GM23338 (cell line): ENCODE results near the gene TNS4. TPM values are rescaled to one million over a fixed set of nuclear protein-coding genes. Genes with fewer than 3 reads are reported as not detected.

ENCODE experiments used
- ATAC-seq: fragments of 200-7000 bp; cut with Tn5 transposase; 3 replicates; pipeline ENCODE4 v1.9.1; 2020
- DNase-seq: peaks from one replicate; pipeline ENCODE4 v3.0.0-alpha.2; 2015; ENCODE audit warnings: low spot score
- H2AFZ ChIP-seq: fragments of 200-600 bp; sonication (generic); 2 replicates; pipeline ENCODE4 v1.8.0; 2016; ENCODE audit warnings: antibody characterized with exemption, mild to moderate bottlenecking, moderate library complexity
- H3F3A ChIP-seq: fragments of 200-600 bp; sonication (generic); replicated peaks from 2 replicates; pipeline ENCODE4 v1.8.0; 2017; ENCODE audit warnings: antibody characterized with exemption, mixed run types, low read depth
- H3K27ac ChIP-seq: fragments of 200-600 bp; sonication (generic); 2 replicates; pipeline ENCODE4 v1.6.1; 2016; ENCODE audit warnings: low read depth
- H3K27me3 ChIP-seq: fragments of 200-600 bp; sonication (generic); 2 replicates; pipeline ENCODE4 v1.8.0; 2016; ENCODE audit warnings: mild to moderate bottlenecking, mixed run types, moderate library complexity; ENCODE audit not compliant: insufficient read depth
- H3K36me3 ChIP-seq: fragments of 200-600 bp; sonication (generic); 2 replicates; pipeline ENCODE4 v1.8.0; 2016; ENCODE audit warnings: mild to moderate bottlenecking; ENCODE audit not compliant: insufficient read depth
- H3K4me1 ChIP-seq: fragments of 200-600 bp; sonication (generic); 2 replicates; pipeline ENCODE4 v1.8.0; 2016; ENCODE audit warnings: mild to moderate bottlenecking, moderate library complexity; ENCODE audit not compliant: insufficient read depth
- H3K4me2 ChIP-seq: fragments of 200-600 bp; sonication (generic); 2 replicates; pipeline ENCODE4 v1.7.1; 2017; ENCODE audit warnings: mixed run types
- H3K4me3 ChIP-seq: fragments of 200-600 bp; sonication (generic); 2 replicates; pipeline ENCODE4 v1.6.1; 2016; ENCODE audit warnings: mixed run types
- H3K79me2 ChIP-seq: fragments of 200-600 bp; sonication (generic); replicated peaks from 2 replicates; pipeline ENCODE4 v1.8.0; 2017; ENCODE audit warnings: mild to moderate bottlenecking; ENCODE audit not compliant: insufficient read depth
- H3K9me2 ChIP-seq: fragments of 200-600 bp; sonication (generic); 2 replicates; pipeline ENCODE4 v1.8.0; 2017; ENCODE audit not compliant: insufficient read depth
- H4K20me1 ChIP-seq: fragments of 200-600 bp; sonication (generic); replicated peaks from 2 replicates; pipeline ENCODE4 v1.8.0; 2017; ENCODE audit warnings: mild to moderate bottlenecking; ENCODE audit not compliant: insufficient read depth
- H3K27ac Mint-ChIP-seq: 2 replicates; pipeline ENCODE4 v1.8.0; 2020; ENCODE audit warnings: inconsistent platforms, mild to moderate bottlenecking, moderate library complexity, mixed read lengths
- H3K27me3 Mint-ChIP-seq: 3 replicates; pipeline ENCODE4 v1.8.0; 2022; ENCODE audit warnings: low read depth, mild to moderate bottlenecking, moderate library complexity, mixed read lengths, inconsistent platforms; ENCODE audit not compliant: insufficient read depth, poor library complexity
- H3K36me3 Mint-ChIP-seq: 3 replicates; pipeline ENCODE4 v1.8.0; 2021; ENCODE audit warnings: low read depth, mild to moderate bottlenecking, inconsistent platforms, moderate library complexity, mixed read lengths
- H3K4me1 Mint-ChIP-seq: 3 replicates; pipeline ENCODE4 v1.8.0; 2020; ENCODE audit warnings: mild to moderate bottlenecking, inconsistent platforms, mixed read lengths
- H3K4me3 Mint-ChIP-seq: 3 replicates; pipeline ENCODE4 v1.8.0; 2021; ENCODE audit warnings: moderate library complexity, mild to moderate bottlenecking, inconsistent platforms, mixed read lengths
- H3K9me3 Mint-ChIP-seq: 3 replicates; pipeline ENCODE4 v1.8.0; 2020; ENCODE audit warnings: moderate library complexity, mild to moderate bottlenecking, inconsistent platforms, mixed read lengths
- CTCF ChIP-seq, 2 experiments: fragments of 200-600 bp in 1 of 2; sonication (generic) in 1 of 2; conservative IDR thresholded peaks; 2 replicates each; pipeline versions ENCODE4 v1.5.1 to v1.6.1; 2016 to 2017; ENCODE audit warnings: antibody characterized with exemption in 2 of 2, low read depth in 2 of 2, mild to moderate bottlenecking in 2 of 2, moderate library complexity in 1 of 2
- ETS1 ChIP-seq: IDR thresholded peaks from 2 replicates; pipeline ENCODE4 v1.6.1; 2016; ENCODE audit warnings: antibody characterized with exemption
- EZH2phosphoT487 ChIP-seq: fragments of 200-600 bp; sonication (generic); IDR thresholded peaks from one replicate; pipeline ENCODE4 v1.8.1; 2018; ENCODE audit warnings: antibody characterized with exemption; ENCODE audit not compliant: unreplicated experiment
- NANOG ChIP-seq: IDR thresholded peaks from 2 replicates; pipeline ENCODE4 v1.6.1; 2016; ENCODE audit warnings: antibody characterized with exemption, borderline replicate concordance
- POLR2AphosphoS5 ChIP-seq: IDR thresholded peaks from 2 replicates; pipeline ENCODE4 v1.6.1; 2016; ENCODE audit warnings: antibody characterized with exemption, low read depth
- REST ChIP-seq: IDR thresholded peaks from one replicate; pipeline ENCODE4 v1.6.1; 2018; ENCODE audit warnings: antibody characterized with exemption; ENCODE audit not compliant: unreplicated experiment
- ZNF114 ChIP-seq: fragments of 250-450 bp; sonication (Bioruptor Pico); IDR thresholded peaks from 2 replicates; pipeline ENCODE4 v1.5.0; 2020; ENCODE audit warnings: mild to moderate bottlenecking, moderate library complexity
- ZNF331 ChIP-seq: fragments of 250-450 bp; sonication (Bioruptor Pico); IDR thresholded peaks from 2 replicates; pipeline ENCODE4 v1.5.0; 2020; ENCODE audit warnings: low read depth, mild to moderate bottlenecking, moderate library complexity
- ZNF462 ChIP-seq: fragments of 250-450 bp; sonication (Bioruptor Pico); IDR thresholded peaks from 2 replicates; pipeline ENCODE4 v1.5.0; 2020; ENCODE audit warnings: mild to moderate bottlenecking, moderate library complexity
- polyA plus RNA-seq: library from polyadenylated mRNA; unstranded; fragments of >200 nt; fragmentation: Nextera tagmentation; extraction: Ambion mirVana; gene quantifications from 2 replicates; pipeline ENCODE4 v1.2.1, GENCODE V29; 2016
- total RNA-seq: library from RNA; depleted of rRNA; stranded (reverse); fragments of >200 nt; shearing (Covaris generic); gene quantifications from 2 replicates; pipeline ENCODE4 v1.2.3, GENCODE V29; 2014

TNS4 gene
- total and polyA plus RNA-seq, 2 experiments from 2014 or later: 0.31 to 4.9 TPM

GRCh38 chr17:40468560-40468959 is 32.9 kb downstream of the TNS4 start:
- Histone ChIP-seq H4K20me1 (no peaks in the 10 kb centered on the region), H2AFZ (no peak overlapping the region), H3K4me2 (no peak overlapping the region), H3K4me3 (no peak overlapping the region), H3K36me3 (no peaks in the 10 kb centered on the region), H3K4me1 (peaks cover 18% of the 10 kb centered on the region), H3K27me3 (no peaks in the 10 kb centered on the region), H3K27ac (no peak overlapping the region), H3K9me2 (no peaks in the 10 kb centered on the region), H3F3A (0 out of 2 replicates have a peak, but pooled peaks cover 6% of the 10 kb centered on the region), H3K79me2 (no peaks in the 10 kb centered on the region)
- peaks cover 28% of the 10 kb centered on the region for H3K27me3 Mint-ChIP-seq
- H3K27ac Mint-ChIP-seq: no peak overlapping the region
- peaks cover 27% of the 10 kb centered on the region for H3K9me3 Mint-ChIP-seq
- DNase-seq: no peak
- H3K36me3 Mint-ChIP-seq: peaks cover 22% of the 10 kb centered on the region
- no peak for ATAC-seq
- no peak overlapping the region for H3K4me3 Mint-ChIP-seq
- peaks cover 25% of the 10 kb centered on the region for H3K4me1 Mint-ChIP-seq
- TF ChIP-seq POLR2AphosphoS5: no peak
- no peak for TF ChIP-seq CTCF (conservative IDR thresholded peaks at IDR 0.05; ENCODE audit: low read depth in 2 of 2)
- no peak for TF ChIP-seq ZNF462 (CRISPR knock-in tag)
- TF ChIP-seq ZNF114 (CRISPR knock-in tag): no peak
- no peak for TF ChIP-seq NANOG
- TF ChIP-seq ZNF331: no peak
- TF ChIP-seq EZH2phosphoT487: no peak
- TF ChIP-seq REST: no peak
- no peak for TF ChIP-seq ETS1
